VCaP (cell line): Measurements from ENCODE around the gene FIZ1.

Source experiments
- H3K27ac ChIP-seq: fragments of 450-650 bp; 2 replicates; pipeline ENCODE4 v1.5.1; 2017
- TF ChIP-seq, protein P1 (sequence below): fragments of 450-650 bp; conservative IDR thresholded peaks from 2 replicates; pipeline ENCODE4 v1.5.1; 2017; ENCODE audit warnings: mild to moderate bottlenecking, moderate library complexity

Gene FIZ1

DNA sequence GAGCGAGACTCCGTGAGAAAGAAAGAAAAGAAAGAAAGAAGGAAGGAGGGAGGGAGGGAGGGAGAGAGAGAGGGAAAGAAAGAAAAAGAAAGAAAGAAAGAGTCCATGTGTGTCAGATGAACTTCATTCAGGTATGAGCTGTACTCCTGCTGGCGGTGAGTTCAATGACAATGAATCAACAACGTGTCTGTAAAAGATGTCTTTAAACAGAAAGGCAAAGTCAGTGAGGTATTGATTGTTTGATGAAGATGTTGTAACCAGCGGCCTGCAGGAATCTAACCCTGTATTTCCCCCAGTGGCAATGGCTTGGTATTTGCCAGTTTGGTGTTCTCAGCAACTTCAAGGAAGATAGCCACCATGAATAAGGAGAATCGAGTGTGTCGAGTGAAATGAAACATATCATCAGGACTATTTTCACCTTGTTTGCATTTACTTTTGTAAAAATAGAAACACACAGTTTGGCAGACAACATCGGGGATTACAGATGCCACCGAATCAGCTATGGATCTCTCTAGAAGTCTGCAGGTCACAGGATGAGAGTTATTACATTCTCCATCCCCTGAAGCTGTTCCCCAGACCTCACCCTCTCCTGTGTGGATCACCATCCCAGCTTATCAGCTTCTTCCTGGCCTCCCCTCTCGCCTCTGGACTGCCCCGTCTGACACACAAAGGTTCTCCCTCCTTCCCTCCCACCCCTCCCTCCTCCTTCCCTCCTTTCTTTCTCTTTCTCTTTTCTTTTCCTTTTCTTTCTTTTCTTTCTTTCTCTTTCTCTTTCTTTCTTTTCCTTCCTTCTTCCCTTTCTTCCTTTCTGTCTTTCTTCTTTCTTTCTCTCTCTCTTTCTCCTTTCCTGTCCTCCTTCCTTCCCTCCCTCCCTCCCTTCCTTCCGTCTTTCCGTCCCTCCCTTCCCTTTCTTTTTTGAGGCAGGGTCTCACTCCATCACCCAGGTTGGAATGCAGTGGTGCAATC, 45.8 kb downstream of the FIZ1 start:
- H3K27ac ChIP-seq, result no peak overlapping the region
- TF ChIP-seq, protein P1, sequence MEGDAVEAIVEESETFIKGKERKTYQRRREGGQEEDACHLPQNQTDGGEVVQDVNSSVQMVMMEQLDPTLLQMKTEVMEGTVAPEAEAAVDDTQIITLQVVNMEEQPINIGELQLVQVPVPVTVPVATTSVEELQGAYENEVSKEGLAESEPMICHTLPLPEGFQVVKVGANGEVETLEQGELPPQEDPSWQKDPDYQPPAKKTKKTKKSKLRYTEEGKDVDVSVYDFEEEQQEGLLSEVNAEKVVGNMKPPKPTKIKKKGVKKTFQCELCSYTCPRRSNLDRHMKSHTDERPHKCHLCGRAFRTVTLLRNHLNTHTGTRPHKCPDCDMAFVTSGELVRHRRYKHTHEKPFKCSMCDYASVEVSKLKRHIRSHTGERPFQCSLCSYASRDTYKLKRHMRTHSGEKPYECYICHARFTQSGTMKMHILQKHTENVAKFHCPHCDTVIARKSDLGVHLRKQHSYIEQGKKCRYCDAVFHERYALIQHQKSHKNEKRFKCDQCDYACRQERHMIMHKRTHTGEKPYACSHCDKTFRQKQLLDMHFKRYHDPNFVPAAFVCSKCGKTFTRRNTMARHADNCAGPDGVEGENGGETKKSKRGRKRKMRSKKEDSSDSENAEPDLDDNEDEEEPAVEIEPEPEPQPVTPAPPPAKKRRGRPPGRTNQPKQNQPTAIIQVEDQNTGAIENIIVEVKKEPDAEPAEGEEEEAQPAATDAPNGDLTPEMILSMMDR, result peak; percentile 27; the same call in 1 of the 2 replicates

DNA sequence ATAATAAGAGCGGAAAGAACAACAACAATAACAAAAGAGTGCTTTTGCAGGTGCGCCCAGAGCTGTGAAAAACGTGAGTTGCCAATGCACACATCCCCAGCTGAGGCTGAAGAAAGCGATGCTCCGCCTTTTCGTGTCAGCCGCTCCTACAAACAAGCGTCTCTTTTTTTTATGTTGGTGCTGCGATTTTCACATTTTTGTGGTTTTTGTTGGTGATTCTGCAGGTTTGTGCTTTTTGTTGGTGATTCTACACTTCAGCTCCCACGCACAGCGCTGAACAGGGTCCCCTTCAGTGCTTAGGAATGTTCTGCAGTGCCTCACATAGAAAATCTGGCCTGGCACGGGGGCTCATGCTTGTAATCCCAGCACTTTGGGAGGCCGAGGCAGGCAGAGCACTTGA, 46.7 kb downstream of the FIZ1 start:
- no peak overlapping the region for H3K27ac ChIP-seq
- TF ChIP-seq, protein P1, result no peak

DNA sequence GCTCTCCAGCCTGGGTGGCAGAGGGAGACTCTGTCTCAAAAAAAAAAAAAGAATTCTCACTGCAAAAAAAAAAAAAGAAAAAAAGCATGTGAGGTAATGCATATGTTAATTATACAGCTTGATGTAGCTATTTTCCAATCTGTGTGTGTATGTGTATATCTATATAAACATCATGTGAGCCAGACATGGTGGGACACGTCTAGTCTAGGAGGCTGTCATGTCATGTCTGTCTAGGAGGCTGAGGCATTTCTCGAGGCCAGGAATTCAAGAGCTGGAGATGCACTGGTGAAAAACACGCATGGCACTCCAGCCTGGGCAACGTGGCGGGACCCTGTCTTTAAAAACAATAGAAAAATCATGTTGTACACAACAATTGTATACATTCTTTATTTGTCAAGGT, 47.1 kb downstream of the FIZ1 start:
- no peak overlapping the region for H3K27ac ChIP-seq
- TF ChIP-seq, protein P1, result no peak

DNA sequence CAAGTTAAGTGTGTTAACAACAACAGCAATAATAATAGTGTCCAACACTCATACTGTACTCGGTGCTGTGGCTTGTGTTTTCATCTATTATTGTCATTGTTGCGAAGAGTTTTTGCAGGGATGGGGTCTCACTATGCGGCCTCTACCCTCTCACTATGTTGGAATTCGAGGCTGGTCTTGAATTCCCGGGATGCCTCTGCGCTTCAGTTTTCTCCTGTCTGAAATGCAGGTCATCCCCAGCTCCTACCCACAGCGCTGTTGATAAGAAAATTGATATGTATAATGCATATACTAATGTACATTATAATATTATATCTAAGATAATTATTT, 49.0 kb downstream of the FIZ1 start:
- H3K27ac ChIP-seq, result no peak overlapping the region
- TF ChIP-seq, protein P1, result no peak

DNA sequence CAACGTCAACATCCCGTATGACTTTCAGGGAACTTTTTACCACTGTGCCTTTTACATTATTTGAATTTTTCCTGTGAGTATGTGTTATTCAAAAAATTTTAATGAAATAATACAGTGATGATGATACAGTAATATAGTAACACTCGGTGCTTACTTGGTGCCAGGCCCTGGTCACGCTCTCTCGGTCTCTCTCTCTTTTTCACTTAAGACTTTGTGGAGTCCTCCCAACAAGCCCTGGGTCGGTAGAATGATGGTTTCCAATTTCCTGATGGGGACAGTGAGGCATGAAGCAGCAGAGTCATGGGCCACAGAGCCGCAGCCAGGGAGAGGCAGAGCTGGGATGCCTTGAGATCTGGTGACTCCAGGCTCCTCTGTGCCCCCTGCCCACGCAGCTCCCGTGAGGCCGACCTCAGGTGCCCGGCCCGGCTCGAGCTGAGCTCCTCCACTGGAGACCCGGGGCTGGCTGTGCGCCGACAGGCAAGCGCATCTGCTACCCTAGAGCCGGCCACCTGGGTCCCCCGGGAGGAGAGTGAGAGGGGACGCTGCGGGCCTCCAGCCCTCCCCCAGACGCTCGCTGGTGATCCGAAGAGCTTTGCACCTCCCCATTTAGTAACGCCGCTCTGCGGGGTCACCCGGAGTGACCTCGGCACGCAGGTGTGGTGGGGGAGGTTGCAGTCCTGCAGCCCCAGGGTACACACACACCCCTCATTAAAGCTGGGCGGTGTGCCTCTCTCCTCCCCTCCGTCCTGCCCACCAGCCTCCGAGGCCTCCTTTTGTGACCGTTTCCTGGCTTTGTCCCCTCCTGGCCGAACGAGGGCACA, 49.6 kb downstream of the FIZ1 start:
- no peak overlapping the region for H3K27ac ChIP-seq
- TF ChIP-seq, protein P1, result no peak

DNA sequence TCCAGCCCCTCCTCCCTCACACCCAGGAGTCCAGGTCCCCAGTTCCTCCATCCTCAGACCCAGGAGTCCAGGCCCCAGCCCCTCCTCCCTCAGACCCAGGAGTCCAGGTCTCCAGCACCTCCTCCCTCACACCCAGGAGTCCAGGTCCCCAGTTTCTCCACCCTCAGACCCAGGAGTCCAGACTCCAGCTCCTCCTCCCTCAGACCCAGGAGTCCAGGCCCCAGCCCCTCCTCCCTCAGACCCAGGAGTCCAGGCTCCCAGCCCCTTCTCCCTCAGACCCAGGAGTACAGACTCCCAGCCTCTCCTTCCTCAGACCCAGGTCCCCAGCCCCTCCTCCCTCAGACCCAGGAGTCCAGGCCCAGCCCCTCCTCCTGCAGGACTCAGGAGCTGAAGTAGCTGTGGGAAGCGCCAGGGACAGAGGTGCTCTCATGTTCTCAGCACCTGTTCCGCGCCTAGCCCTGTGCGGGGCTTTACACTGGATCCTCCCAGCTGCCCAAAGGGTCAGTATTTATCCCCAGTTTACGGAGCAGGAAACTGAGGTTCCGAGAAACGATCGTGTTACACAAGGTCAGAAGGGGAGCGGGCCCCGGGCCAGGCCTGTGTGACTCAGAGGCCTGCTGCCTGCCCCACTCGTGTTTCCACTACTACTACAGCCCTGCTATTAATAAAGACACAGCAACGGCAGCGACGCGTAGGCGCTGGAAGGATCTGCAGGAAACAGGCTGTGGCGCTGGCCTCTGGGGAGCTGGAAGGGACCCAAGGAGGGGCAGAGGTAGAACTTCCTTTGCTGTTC, 52.3 kb downstream of the FIZ1 start:
- no peak overlapping the region for H3K27ac ChIP-seq
- TF ChIP-seq, protein P1, result no peak

DNA sequence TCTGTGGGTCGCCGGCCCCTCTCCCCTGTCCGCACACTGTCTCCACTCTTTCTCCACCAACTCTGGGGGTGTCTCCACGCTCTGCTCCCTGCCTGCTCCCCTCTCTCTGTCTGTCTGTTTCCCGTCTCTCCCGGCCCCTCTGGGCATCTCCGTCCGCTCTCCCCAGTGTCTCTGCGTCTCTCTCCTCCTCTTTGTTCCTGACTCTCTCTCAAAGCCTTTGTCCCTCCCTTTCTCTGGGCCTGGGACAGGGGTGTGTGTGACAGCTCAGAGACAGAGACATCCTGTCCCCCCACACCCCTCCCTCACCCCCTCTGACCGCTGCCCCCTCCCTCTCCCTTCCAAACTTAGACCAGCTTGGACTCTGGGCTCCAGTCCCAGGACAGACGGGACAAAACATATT, 53.3 kb downstream of the FIZ1 start:
- H3K27ac ChIP-seq, result no peak overlapping the region
- TF ChIP-seq, protein P1, result no peak
